HUDEP-2 (cell line): ENCODE data around the gene LAMA3.
"Not testable (repeated sequence)": the region's sequence is repeated elsewhere in the genome, so short reads cannot be mapped to it uniquely, and the experiment has no call there.

Experiments
- DNase-seq, 76 experiments: peaks; one replicate each; lab custom pipeline; 2025; ENCODE audit not compliant: unreplicated experiment in 76 of 76; lab: John Stamatoyannopoulos, UW

LAMA3 gene

GRCh38 chr18:23702606-23703005, 13.4 kb downstream of the LAMA3 start:
- no peak for DNase-seq

- DNase-seq: peak in 23 of 76 experiments; percentile 6 to 65 (median 33)
Measured at GRCh38 chr18:23703057-23703986, 14.1 kb downstream of the LAMA3 start.

GRCh38 chr18:23703987-23704384, 14.7 kb downstream of the LAMA3 start:
- peak in 25 of 76 experiments; percentile 4 to 49 (median 23) for DNase-seq

- DNase-seq: no peak
Measured at GRCh38 chr18:23704806-23705205, 15.6 kb downstream of the LAMA3 start.

GRCh38 chr18:23706971-23707640, 17.9 kb downstream of the LAMA3 start:
- no peak for DNase-seq

- DNase-seq: peak in 30 of 76 experiments; percentile 1 to 77 (median 30)
Measured at GRCh38 chr18:23710068-23710527, 20.8 kb downstream of the LAMA3 start.

GRCh38 chr18:23710946-23711345, 21.7 kb downstream of the LAMA3 start:
- DNase-seq: no peak

GRCh38 chr18:23711426-23711825, 22.2 kb downstream of the LAMA3 start:
- DNase-seq: no peak

GRCh38 chr18:23712445-23712844, 23.2 kb downstream of the LAMA3 start:
- no peak for DNase-seq

GRCh38 chr18:23714576-23714975, 25.3 kb downstream of the LAMA3 start:
- DNase-seq: no peak

GRCh38 chr18:23716079-23716478, 26.8 kb downstream of the LAMA3 start:
- DNase-seq: not testable (repeated sequence)

- no peak for DNase-seq
Measured at GRCh38 chr18:23716516-23716915, 27.3 kb downstream of the LAMA3 start.

- DNase-seq: no peak
Measured at GRCh38 chr18:23716966-23717365, 27.7 kb downstream of the LAMA3 start.

- DNase-seq: no peak
Measured at GRCh38 chr18:23718243-23718720, 29.0 kb downstream of the LAMA3 start.

- no peak for DNase-seq
Measured at GRCh38 chr18:23718731-23719130, 29.5 kb downstream of the LAMA3 start.

GRCh38 chr18:23719634-23720201, 30.5 kb downstream of the LAMA3 start:
- peak in 2 of 76 experiments; percentile 25 for DNase-seq

GRCh38 chr18:23721696-23722480, 32.6 kb downstream of the LAMA3 start:
- no peak for DNase-seq

GRCh38 chr18:23722646-23723045, 33.4 kb downstream of the LAMA3 start:
- no peak for DNase-seq

GRCh38 chr18:23723121-23723520, 33.9 kb downstream of the LAMA3 start:
- no peak for DNase-seq

- DNase-seq: no peak
Measured at GRCh38 chr18:23724681-23725080, 35.4 kb downstream of the LAMA3 start.
